ENCODE data around the gene METTL8. TPM values are rescaled to one million over a fixed set of nuclear protein-coding genes. Genes with fewer than 3 reads are reported as not detected.
"Not testable (repeated sequence)": the region's sequence is repeated elsewhere in the genome, so short reads cannot be mapped to it uniquely, and the experiment has no call there.

The METTL8 gene
- total and polyA plus RNA-seq, 8 donors, result 13.8 to 19.2 (median 15.2) TPM

GRCh38 chr2:171367692-171368091, 66.1 kb downstream of the METTL8 start:
- H3K36me3 ChIP-seq, result no peaks in the 10 kb centered on the region
- no peak overlapping the region for H3K4me3 ChIP-seq
- no peak for DNase-seq
- TF ChIP-seq CTCF (IDR thresholded peaks at IDR 0.05), result no peak
- intact Hi-C loops (cut with DNase I), result no loop called here
- no peaks in the 10 kb centered on the region for H3K4me1 ChIP-seq
- H3K27me3 ChIP-seq, result no peaks in the 10 kb centered on the region
- ATAC-seq, result no peak
- no peak overlapping the region for H3K27ac ChIP-seq
- peaks cover 0 to 18% of the 10 kb centered on the region in 2 donors for H3K9me3 ChIP-seq

GRCh38 chr2:171365778-171366177, 68.0 kb downstream of the METTL8 start:
- no peak for DNase-seq
- no peaks in the 10 kb centered on the region for H3K27me3 ChIP-seq
- ATAC-seq, result no peak
- peaks cover 0 to 18% of the 10 kb centered on the region in 2 donors for H3K9me3 ChIP-seq
- H3K4me1 ChIP-seq, result no peaks in the 10 kb centered on the region
- no peaks in the 10 kb centered on the region for H3K36me3 ChIP-seq
- H3K4me3 ChIP-seq, result no peak overlapping the region
- intact Hi-C loops (cut with DNase I), result no loop called here
- TF ChIP-seq CTCF (IDR thresholded peaks at IDR 0.05), result no peak
- no peak overlapping the region for H3K27ac ChIP-seq

GRCh38 chr2:171365232-171365631, 68.6 kb downstream of the METTL8 start:
- no peaks in the 10 kb centered on the region for H3K36me3 ChIP-seq
- TF ChIP-seq CTCF (IDR thresholded peaks at IDR 0.05), result no peak
- ATAC-seq (no peak), DNase-seq (no peak)
- intact Hi-C loops (cut with DNase I), result no loop called here
- H3K27me3 ChIP-seq, result no peaks in the 10 kb centered on the region
- H3K4me3 ChIP-seq, result no peak overlapping the region
- no peaks in the 10 kb centered on the region for H3K4me1 ChIP-seq
- no peak overlapping the region for H3K27ac ChIP-seq
- H3K9me3 ChIP-seq, result peaks cover 0 to 18% of the 10 kb centered on the region in 2 donors

GRCh38 chr2:171362396-171362795, 71.4 kb downstream of the METTL8 start:
- H3K4me1 ChIP-seq, result no peaks in the 10 kb centered on the region
- H3K9me3 ChIP-seq, result peaks cover 0 to 15% of the 10 kb centered on the region in 2 donors
- no peak for ATAC-seq
- H3K36me3 ChIP-seq, result peaks cover 0 to 7% of the 10 kb centered on the region in 2 donors
- no peaks in the 10 kb centered on the region for H3K27me3 ChIP-seq
- DNase-seq, result no peak
- TF ChIP-seq CTCF (IDR thresholded peaks at IDR 0.05), result no peak
- no peak overlapping the region for H3K27ac ChIP-seq
- H3K4me3 ChIP-seq, result no peak overlapping the region
- intact Hi-C loops (cut with DNase I), result no loop called here

- peaks cover 0 to 7% of the 10 kb centered on the region in 2 donors for H3K36me3 ChIP-seq
- ATAC-seq (no peak), DNase-seq (no peak)
- H3K4me1 ChIP-seq, result no peaks in the 10 kb centered on the region
- intact Hi-C loops (cut with DNase I), result no loop called here
- no peak overlapping the region for H3K27ac ChIP-seq
- TF ChIP-seq CTCF (IDR thresholded peaks at IDR 0.05), result no peak
- no peaks in the 10 kb centered on the region for H3K27me3 ChIP-seq
- peaks cover 0 to 3% of the 10 kb centered on the region in 2 donors for H3K9me3 ChIP-seq
- no peak overlapping the region for H3K4me3 ChIP-seq
Observed at GRCh38 chr2:171360905-171361304, 72.9 kb downstream of the METTL8 start.

GRCh38 chr2:171353746-171354145, 80.0 kb downstream of the METTL8 start:
- H3K27ac ChIP-seq; intact Hi-C loops (cut with DNase I); DNase-seq; H3K27me3 ChIP-seq; H3K9me3 ChIP-seq; ATAC-seq; H3K4me3 ChIP-seq; H3K36me3 ChIP-seq; H3K4me1 ChIP-seq: not testable (repeated sequence)
